Anterior cingulate cortex (tissue), 58 donors: ENCODE results near the gene TEX101.

Experiments used
- DNase-seq, 58 donors: peaks; one replicate each; lab custom pipeline; 2025; lab: John Stamatoyannopoulos, UW

The TEX101 gene

GRCh38 chr19:43444531-43445287, 30.0 kb downstream of the TEX101 start:
- no peak for DNase-seq

GRCh38 chr19:43445426-43445825, 30.7 kb downstream of the TEX101 start:
- no peak for DNase-seq

- peak in 55 of 58 donors; percentile 4 to 84 (median 54) for DNase-seq
Observed at GRCh38 chr19:43446746-43447489, 32.2 kb downstream of the TEX101 start.

- no peak for DNase-seq
Observed at GRCh38 chr19:43447655-43448054, 33.0 kb downstream of the TEX101 start.

- DNase-seq, result no peak
Observed at GRCh38 chr19:43450545-43450997, 35.9 kb downstream of the TEX101 start.

- no peak for DNase-seq
Observed at GRCh38 chr19:43452582-43452981, 37.9 kb downstream of the TEX101 start.

GRCh38 chr19:43454031-43454430, 39.3 kb downstream of the TEX101 start:
- DNase-seq, result no peak

GRCh38 chr19:43455321-43456113, 40.8 kb downstream of the TEX101 start:
- DNase-seq, result no peak

GRCh38 chr19:43457809-43458208, 43.1 kb downstream of the TEX101 start:
- DNase-seq, result no peak

GRCh38 chr19:43460362-43461016, 45.8 kb downstream of the TEX101 start:
- DNase-seq, result no peak

GRCh38 chr19:43461303-43461702, 46.6 kb downstream of the TEX101 start:
- no peak for DNase-seq

GRCh38 chr19:43462383-43462782, 47.7 kb downstream of the TEX101 start:
- no peak for DNase-seq

- peak in 1 of 58 donors; percentile 31 for DNase-seq
Observed at GRCh38 chr19:43462785-43463380, 48.2 kb downstream of the TEX101 start.

GRCh38 chr19:43463381-43464133, 48.9 kb downstream of the TEX101 start:
- DNase-seq, result peak in 56 of 58 donors; percentile 40 to 93 (median 82)

- peak in 42 of 58 donors; percentile 7 to 78 (median 53) for DNase-seq
Observed at GRCh38 chr19:43464134-43464775, 49.6 kb downstream of the TEX101 start.

- DNase-seq, result no peak
Observed at GRCh38 chr19:43465468-43466120, 50.9 kb downstream of the TEX101 start, which contains the start of gene LYPD3. Gene LYPD3, minus strand, starts transcription at chr19:43465608. Its CDS starts 37 bp downstream, at chr19:43465571.

- no peak for DNase-seq
Observed at GRCh38 chr19:43466793-43467192, 52.1 kb downstream of the TEX101 start.

- no peak for DNase-seq
Observed at GRCh38 chr19:43467276-43467675, 52.6 kb downstream of the TEX101 start.
